Stimulated activated CD4-positive, alpha-beta T cell treated with anti-CD3 and anti-CD28 coated beads, TNF-alpha, amount 100 ng/mL, for 48 hours (primary cell): ENCODE results near the gene ARMH4.
A peak's percentile ranks its signal among the peaks of the same experiment; 100 is the strongest.
"Not testable (repeated sequence)": the region's sequence is repeated elsewhere in the genome, so short reads cannot be mapped to it uniquely, and the experiment has no call there.

Experiments used
- DNase-seq, 3 donors: peaks; one replicate each; pipeline ENCODE4 v3.0.0-alpha.2; 2020; ENCODE audit warnings: low read depth in 3 of 3

ARMH4 gene

GRCh38 chr14:58145936-58146335 is 6.1 kb downstream of the ARMH4 start:
- no peak for DNase-seq

GRCh38 chr14:58143106-58143505 is 8.9 kb downstream of the ARMH4 start:
- DNase-seq, result no peak

GRCh38 chr14:58141893-58142292 is 10.1 kb downstream of the ARMH4 start:
- DNase-seq, result no peak

- DNase-seq, result no peak
Observed at GRCh38 chr14:58138714-58139482, 13.1 kb downstream of the ARMH4 start.

- DNase-seq, result no peak
Observed at GRCh38 chr14:58138031-58138713, 13.8 kb downstream of the ARMH4 start.

GRCh38 chr14:58133739-58134138 is 18.3 kb downstream of the ARMH4 start:
- DNase-seq, result no peak

GRCh38 chr14:58131386-58131785 is 20.6 kb downstream of the ARMH4 start:
- DNase-seq, result no peak

GRCh38 chr14:58130116-58130782 is 21.8 kb downstream of the ARMH4 start:
- DNase-seq, result no peak

GRCh38 chr14:58129208-58129607 is 22.8 kb downstream of the ARMH4 start:
- no peak for DNase-seq

GRCh38 chr14:58128416-58128815 is 23.6 kb downstream of the ARMH4 start:
- no peak for DNase-seq

GRCh38 chr14:58122546-58122945 is 29.5 kb downstream of the ARMH4 start:
- DNase-seq, result not testable (repeated sequence)

GRCh38 chr14:58121530-58122186 is 30.4 kb downstream of the ARMH4 start:
- DNase-seq, result no peak

GRCh38 chr14:58119381-58119780 is 32.6 kb downstream of the ARMH4 start:
- DNase-seq, result no peak

GRCh38 chr14:58118097-58118815 is 33.8 kb downstream of the ARMH4 start:
- no peak for DNase-seq

- DNase-seq, result no peak
Observed at GRCh38 chr14:58109744-58110143, 42.3 kb downstream of the ARMH4 start.

- DNase-seq, result no peak
Observed at GRCh38 chr14:58108717-58109116, 43.3 kb downstream of the ARMH4 start.

GRCh38 chr14:58107947-58108552 is 44.0 kb downstream of the ARMH4 start:
- DNase-seq, result peak in 2 of 3 donors; percentile 6 to 21

GRCh38 chr14:58107041-58107440 is 45.0 kb downstream of the ARMH4 start:
- DNase-seq, result no peak

GRCh38 chr14:58106446-58106845 is 45.6 kb downstream of the ARMH4 start:
- DNase-seq, result no peak

- no peak for DNase-seq
Observed at GRCh38 chr14:58104808-58105207, 47.2 kb downstream of the ARMH4 start.

- DNase-seq, result no peak
Observed at GRCh38 chr14:58100735-58101368, 51.2 kb downstream of the ARMH4 start.
